Mesothelial cell of epicardium (in vitro differentiated cells): ENCODE results near the gene NTRK3. TPM values are rescaled to one million over a fixed set of nuclear protein-coding genes. Genes with fewer than 3 reads are reported as not detected.

Source experiments
- DNase-seq, 2 experiments: peaks; one replicate each; pipeline ENCODE4 v3.0.0; 2021; ENCODE audit warnings: low spot score in 2 of 2; ENCODE audit not compliant: unreplicated experiment in 2 of 2
- H3K27ac Mint-ChIP-seq: 2 replicates; pipeline ENCODE4 v1.8.0; 2021; ENCODE audit warnings: mixed read lengths
- H3K27me3 Mint-ChIP-seq: 2 replicates; pipeline ENCODE4 v1.8.0; 2021; ENCODE audit warnings: low read depth, mixed read lengths
- H3K36me3 Mint-ChIP-seq: 2 replicates; pipeline ENCODE4 v1.8.0; 2021; ENCODE audit warnings: mixed read lengths
- H3K4me1 Mint-ChIP-seq: 2 replicates; pipeline ENCODE4 v1.8.0; 2021; ENCODE audit warnings: mixed read lengths
- H3K4me3 Mint-ChIP-seq: 2 replicates; pipeline ENCODE4 v1.8.0; 2021; ENCODE audit warnings: mild to moderate bottlenecking, moderate library complexity, mixed read lengths
- H3K9me3 Mint-ChIP-seq: 2 replicates; pipeline ENCODE4 v1.8.0; 2021; ENCODE audit warnings: mixed read lengths
- CTCF ChIP-seq: fragments of 200-600 bp; sonication (generic); IDR thresholded peaks from one replicate; pipeline ENCODE4 v1.5.0; 2021; ENCODE audit warnings: antibody characterized with exemption; ENCODE audit not compliant: unreplicated experiment
- total RNA-seq: library from RNA; stranded (reverse); gene quantifications from 3 replicates; pipeline ENCODE4 v1.2.1, GENCODE V29; 2021

The NTRK3 gene
- total RNA-seq, 1 donor from 2014 or later: 2.1 TPM

GRCh38 chr15:87955284-87955909, 301.1 kb downstream of the NTRK3 start:
- H3K27me3 Mint-ChIP-seq: peaks cover 35% of the 10 kb centered on the region
- H3K4me1 Mint-ChIP-seq: peaks cover 3% of the 10 kb centered on the region
- no peak overlapping the region for H3K4me3 Mint-ChIP-seq
- no peaks in the 10 kb centered on the region for H3K36me3 Mint-ChIP-seq
- H3K9me3 Mint-ChIP-seq: no peaks in the 10 kb centered on the region
- DNase-seq: no peak
- no peak for TF ChIP-seq CTCF
- no peak overlapping the region for H3K27ac Mint-ChIP-seq

GRCh38 chr15:87954793-87955192, 301.7 kb downstream of the NTRK3 start:
- no peaks in the 10 kb centered on the region for H3K9me3 Mint-ChIP-seq
- no peak for DNase-seq
- H3K27ac Mint-ChIP-seq: no peak overlapping the region
- peaks cover 33% of the 10 kb centered on the region for H3K27me3 Mint-ChIP-seq
- TF ChIP-seq CTCF: no peak
- no peaks in the 10 kb centered on the region for H3K36me3 Mint-ChIP-seq
- H3K4me1 Mint-ChIP-seq: peaks cover 5% of the 10 kb centered on the region
- no peak overlapping the region for H3K4me3 Mint-ChIP-seq

- H3K4me1 Mint-ChIP-seq: peaks cover 19% of the 10 kb centered on the region
- TF ChIP-seq CTCF: no peak
- H3K27me3 Mint-ChIP-seq: peaks cover 17% of the 10 kb centered on the region
- no peak for DNase-seq
- H3K27ac Mint-ChIP-seq: no peak overlapping the region
- H3K36me3 Mint-ChIP-seq: no peaks in the 10 kb centered on the region
- H3K9me3 Mint-ChIP-seq: no peaks in the 10 kb centered on the region
- no peak overlapping the region for H3K4me3 Mint-ChIP-seq
Measured at GRCh38 chr15:87952736-87953287, 303.7 kb downstream of the NTRK3 start.

GRCh38 chr15:87949575-87950223, 306.8 kb downstream of the NTRK3 start:
- no peak for TF ChIP-seq CTCF
- peaks cover 27% of the 10 kb centered on the region for H3K4me1 Mint-ChIP-seq
- no peak for DNase-seq
- no peaks in the 10 kb centered on the region for H3K36me3 Mint-ChIP-seq
- no peak overlapping the region for H3K27ac Mint-ChIP-seq
- H3K9me3 Mint-ChIP-seq: no peaks in the 10 kb centered on the region
- peaks cover 23% of the 10 kb centered on the region for H3K27me3 Mint-ChIP-seq
- no peak overlapping the region for H3K4me3 Mint-ChIP-seq

GRCh38 chr15:87949151-87949574, 307.4 kb downstream of the NTRK3 start:
- DNase-seq: no peak
- H3K9me3 Mint-ChIP-seq: no peaks in the 10 kb centered on the region
- H3K4me3 Mint-ChIP-seq: no peak overlapping the region
- TF ChIP-seq CTCF: no peak
- H3K27ac Mint-ChIP-seq: no peak overlapping the region
- peaks cover 28% of the 10 kb centered on the region for H3K4me1 Mint-ChIP-seq
- no peaks in the 10 kb centered on the region for H3K36me3 Mint-ChIP-seq
- H3K27me3 Mint-ChIP-seq: peaks cover 27% of the 10 kb centered on the region
